ENCODE measurements around the gene TAOK3.
A peak's percentile ranks its signal among the peaks of the same experiment; 100 is the strongest.

TAOK3 gene

DNA sequence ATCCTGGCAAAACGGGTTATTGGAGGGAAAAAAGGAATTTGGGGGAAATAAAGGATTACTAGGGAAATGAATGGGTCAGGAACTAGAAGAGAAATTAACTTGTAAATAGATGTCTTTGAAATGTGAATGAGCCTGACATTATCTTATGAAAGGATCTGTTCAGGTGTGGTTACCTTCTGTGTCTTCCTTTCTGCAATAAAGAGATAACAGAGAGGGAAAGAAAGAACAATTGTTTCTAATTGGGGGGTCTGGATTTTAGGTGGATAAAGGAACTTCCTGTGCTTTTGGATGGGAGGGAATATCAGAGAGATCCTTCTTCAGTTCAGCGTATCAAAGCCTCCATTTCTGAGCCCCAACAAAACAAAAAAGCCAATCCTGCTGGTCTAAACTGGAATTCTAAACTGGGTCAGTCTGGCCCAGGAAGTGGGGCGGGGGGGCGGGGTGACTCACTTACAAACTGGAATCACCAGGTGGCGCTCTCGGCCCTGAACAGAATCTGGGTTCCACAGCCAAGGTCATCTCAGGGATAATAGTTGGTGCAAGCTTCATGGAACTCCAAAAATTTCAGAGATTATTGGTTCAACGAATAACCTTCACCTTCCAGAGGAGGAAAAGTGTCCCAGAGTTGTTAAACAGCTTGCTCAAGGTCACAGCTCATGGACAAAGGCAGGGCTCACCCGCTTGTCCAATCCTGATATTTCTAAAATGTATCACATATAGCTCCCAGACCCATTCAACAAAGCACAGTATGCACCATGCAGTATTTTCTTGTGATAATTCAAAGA, 251.9 kb downstream of the TAOK3 start:
- Histone ChIP-seq H3K36me3 (replicated peaks) (no peaks in the 10 kb centered on the region), H3K4me3 (ENCODE audit: low read depth, low read length) (no peak overlapping the region), H3K27ac (peak overlapping the region; percentile 37), H3K27me3 (replicated peaks) (no peaks in the 10 kb centered on the region)
- DNase-seq, result peak; percentile 72
- in situ Hi-C loops (cut with HindIII; ENCODE audit: low pct_ligation_motif_present, low sequenced_read_pairs), result no loop called here
- TF ChIP-seq, protein P1, sequence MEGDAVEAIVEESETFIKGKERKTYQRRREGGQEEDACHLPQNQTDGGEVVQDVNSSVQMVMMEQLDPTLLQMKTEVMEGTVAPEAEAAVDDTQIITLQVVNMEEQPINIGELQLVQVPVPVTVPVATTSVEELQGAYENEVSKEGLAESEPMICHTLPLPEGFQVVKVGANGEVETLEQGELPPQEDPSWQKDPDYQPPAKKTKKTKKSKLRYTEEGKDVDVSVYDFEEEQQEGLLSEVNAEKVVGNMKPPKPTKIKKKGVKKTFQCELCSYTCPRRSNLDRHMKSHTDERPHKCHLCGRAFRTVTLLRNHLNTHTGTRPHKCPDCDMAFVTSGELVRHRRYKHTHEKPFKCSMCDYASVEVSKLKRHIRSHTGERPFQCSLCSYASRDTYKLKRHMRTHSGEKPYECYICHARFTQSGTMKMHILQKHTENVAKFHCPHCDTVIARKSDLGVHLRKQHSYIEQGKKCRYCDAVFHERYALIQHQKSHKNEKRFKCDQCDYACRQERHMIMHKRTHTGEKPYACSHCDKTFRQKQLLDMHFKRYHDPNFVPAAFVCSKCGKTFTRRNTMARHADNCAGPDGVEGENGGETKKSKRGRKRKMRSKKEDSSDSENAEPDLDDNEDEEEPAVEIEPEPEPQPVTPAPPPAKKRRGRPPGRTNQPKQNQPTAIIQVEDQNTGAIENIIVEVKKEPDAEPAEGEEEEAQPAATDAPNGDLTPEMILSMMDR (IDR thresholded peaks at IDR 0.05; ENCODE audit: low read depth, low read length, missing control alignments), result peak; percentile 69

DNA sequence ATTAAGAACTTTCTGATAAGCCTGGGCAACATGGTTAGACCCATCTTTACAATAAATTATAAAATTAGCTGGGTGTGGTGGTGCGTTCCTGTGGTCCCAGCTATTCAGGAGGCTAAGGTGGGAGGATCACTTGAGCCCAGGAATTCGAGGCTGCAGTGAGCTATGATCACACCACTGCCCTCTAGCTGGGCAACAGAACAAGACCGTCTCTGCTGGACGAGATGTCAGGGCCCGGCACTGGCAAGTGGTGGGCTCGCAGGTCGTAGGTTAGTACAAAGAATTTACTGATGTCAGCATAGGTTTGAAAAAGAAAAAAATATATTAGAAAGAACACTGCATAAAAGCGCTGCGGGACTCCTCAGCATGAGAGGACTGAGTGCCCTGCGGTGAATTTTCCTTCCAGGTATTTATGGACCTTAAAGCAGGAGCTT, 253.2 kb downstream of the TAOK3 start:
- H3K27ac ChIP-seq, result no peak overlapping the region
- H3K27me3 ChIP-seq (replicated peaks), result no peaks in the 10 kb centered on the region
- in situ Hi-C loops (cut with HindIII; ENCODE audit: low pct_ligation_motif_present, low sequenced_read_pairs), result no loop called here
- TF ChIP-seq, protein P1 (IDR thresholded peaks at IDR 0.05; ENCODE audit: low read depth, low read length, missing control alignments), result peak; percentile 8
- no peak overlapping the region for H3K4me3 ChIP-seq (ENCODE audit: low read depth, low read length)
- no peak for DNase-seq
- H3K36me3 ChIP-seq (replicated peaks), result no peaks in the 10 kb centered on the region

DNA sequence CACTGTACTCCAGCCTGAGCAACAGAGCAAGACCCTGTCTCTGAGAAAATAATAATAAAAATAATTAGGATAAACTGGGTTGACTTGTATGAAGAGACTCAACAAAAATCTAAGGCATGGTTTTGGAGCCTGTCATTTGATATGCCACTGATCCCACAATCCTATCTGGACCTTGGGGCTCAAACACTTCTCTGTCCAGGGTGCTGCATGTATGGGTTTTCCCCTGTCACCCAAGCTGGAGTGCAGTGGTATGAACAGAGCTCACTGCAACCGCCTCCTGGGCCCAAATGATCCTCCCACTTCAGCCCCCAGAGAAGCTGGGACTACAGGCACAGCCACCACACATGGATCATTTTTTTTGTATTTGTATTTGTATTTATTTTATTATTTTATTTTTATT, 263.6 kb downstream of the TAOK3 start:
- H3K27ac ChIP-seq, result no peak overlapping the region
- no peak overlapping the region for H3K4me3 ChIP-seq (ENCODE audit: low read depth, low read length)
- no peaks in the 10 kb centered on the region for H3K27me3 ChIP-seq (replicated peaks)
- TF ChIP-seq, protein P1 (IDR thresholded peaks at IDR 0.05; ENCODE audit: low read depth, low read length, missing control alignments), result no peak
- no peaks in the 10 kb centered on the region for H3K36me3 ChIP-seq (replicated peaks)
- in situ Hi-C loops (cut with HindIII; ENCODE audit: low pct_ligation_motif_present, low sequenced_read_pairs), result no loop called here
- DNase-seq, result no peak

DNA sequence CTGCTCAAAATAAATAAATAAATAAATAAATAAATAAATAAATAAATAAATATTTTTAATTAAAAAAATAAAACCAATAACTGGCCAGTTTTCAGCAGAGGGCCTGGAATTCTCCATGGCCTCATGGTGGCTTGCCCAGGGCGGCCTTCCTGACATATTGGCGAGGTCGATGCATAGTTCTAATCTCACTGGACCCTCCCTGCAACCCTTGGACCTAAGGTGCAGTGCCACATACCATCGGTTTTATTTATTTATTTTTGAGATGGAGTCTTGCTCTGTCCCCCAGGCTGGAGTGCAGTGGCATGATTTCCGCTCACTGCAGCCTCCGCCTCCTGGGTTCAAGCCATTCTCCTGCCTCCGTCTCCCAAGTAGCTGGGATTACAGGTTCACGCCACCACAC, 265.0 kb downstream of the TAOK3 start:
- in situ Hi-C loops (cut with HindIII; ENCODE audit: low pct_ligation_motif_present, low sequenced_read_pairs), result no loop called here
- Histone ChIP-seq H3K27me3 (replicated peaks) (no peaks in the 10 kb centered on the region), H3K27ac (no peak overlapping the region), H3K36me3 (replicated peaks) (no peaks in the 10 kb centered on the region), H3K4me3 (ENCODE audit: low read depth, low read length) (no peak overlapping the region)
- TF ChIP-seq, protein P1 (IDR thresholded peaks at IDR 0.05; ENCODE audit: low read depth, low read length, missing control alignments), result no peak
- DNase-seq, result no peak

DNA sequence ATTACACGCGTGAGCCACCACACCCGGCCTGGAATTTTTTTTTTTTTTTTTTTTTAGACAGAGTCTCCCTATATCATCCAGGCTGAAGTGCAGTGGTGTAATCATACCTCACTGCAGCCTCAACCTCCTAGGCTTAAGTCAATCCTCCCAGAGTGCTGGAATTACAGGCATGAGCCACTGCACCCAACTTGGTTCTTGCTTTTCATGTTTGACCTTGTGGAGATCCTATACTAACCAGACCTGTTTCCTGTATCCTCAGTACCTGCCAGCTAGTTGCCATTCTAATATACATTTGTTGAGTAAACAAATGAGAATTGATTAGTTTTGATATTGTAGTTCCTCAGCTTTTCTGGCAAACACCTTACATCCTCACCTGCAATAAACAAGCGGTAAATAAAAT, 265.7 kb downstream of the TAOK3 start:
- H3K4me3 ChIP-seq (ENCODE audit: low read depth, low read length), result no peak overlapping the region
- in situ Hi-C loops (cut with HindIII; ENCODE audit: low pct_ligation_motif_present, low sequenced_read_pairs), result no loop called here
- H3K27me3 ChIP-seq (replicated peaks), result no peaks in the 10 kb centered on the region
- H3K27ac ChIP-seq, result no peak overlapping the region
- DNase-seq, result no peak
- TF ChIP-seq, protein P1 (IDR thresholded peaks at IDR 0.05; ENCODE audit: low read depth, low read length, missing control alignments), result no peak
- no peaks in the 10 kb centered on the region for H3K36me3 ChIP-seq (replicated peaks)

Data from brain microvascular endothelial cell (primary cell).